NCI-H2107 treated with DMSO at 0.1 percent for 48 hours (cell line): ENCODE data around the gene CD59.
A peak's percentile ranks its signal among the peaks of the same experiment; 100 is the strongest.
"Not testable (repeated sequence)": the region's sequence is repeated elsewhere in the genome, so short reads cannot be mapped to it uniquely, and the experiment has no call there.

Experiments used
- DNase-seq: peaks from one replicate; lab custom pipeline; 2025; ENCODE audit not compliant: unreplicated experiment; lab: John Stamatoyannopoulos, UW

CD59 gene

DNA sequence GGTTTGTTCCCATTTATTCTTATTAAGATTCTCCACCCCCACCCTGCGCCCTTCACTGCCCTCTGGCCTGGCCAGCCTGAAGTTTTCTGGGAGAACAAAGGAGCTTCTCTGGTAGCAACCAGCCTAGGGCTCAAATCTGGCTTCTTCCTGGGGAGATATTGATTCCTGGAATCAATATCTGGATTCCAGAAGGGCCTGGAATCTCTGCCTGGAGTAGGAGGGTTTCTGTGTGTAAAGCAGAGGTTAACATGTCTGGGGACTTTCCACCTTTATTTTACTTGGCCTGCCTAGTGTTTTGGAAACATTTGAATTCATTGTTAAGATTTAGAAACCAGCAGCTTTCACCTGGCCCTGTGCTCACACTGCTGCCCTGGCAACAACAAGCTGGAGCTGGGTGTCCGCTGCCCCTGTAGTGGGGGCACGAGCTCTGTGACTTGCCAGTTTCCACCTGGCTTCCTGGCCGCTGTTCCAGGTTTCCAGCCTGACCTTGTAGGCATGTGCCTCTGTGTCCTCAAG, 41.1 kb downstream of the CD59 start:
- no peak for DNase-seq

DNA sequence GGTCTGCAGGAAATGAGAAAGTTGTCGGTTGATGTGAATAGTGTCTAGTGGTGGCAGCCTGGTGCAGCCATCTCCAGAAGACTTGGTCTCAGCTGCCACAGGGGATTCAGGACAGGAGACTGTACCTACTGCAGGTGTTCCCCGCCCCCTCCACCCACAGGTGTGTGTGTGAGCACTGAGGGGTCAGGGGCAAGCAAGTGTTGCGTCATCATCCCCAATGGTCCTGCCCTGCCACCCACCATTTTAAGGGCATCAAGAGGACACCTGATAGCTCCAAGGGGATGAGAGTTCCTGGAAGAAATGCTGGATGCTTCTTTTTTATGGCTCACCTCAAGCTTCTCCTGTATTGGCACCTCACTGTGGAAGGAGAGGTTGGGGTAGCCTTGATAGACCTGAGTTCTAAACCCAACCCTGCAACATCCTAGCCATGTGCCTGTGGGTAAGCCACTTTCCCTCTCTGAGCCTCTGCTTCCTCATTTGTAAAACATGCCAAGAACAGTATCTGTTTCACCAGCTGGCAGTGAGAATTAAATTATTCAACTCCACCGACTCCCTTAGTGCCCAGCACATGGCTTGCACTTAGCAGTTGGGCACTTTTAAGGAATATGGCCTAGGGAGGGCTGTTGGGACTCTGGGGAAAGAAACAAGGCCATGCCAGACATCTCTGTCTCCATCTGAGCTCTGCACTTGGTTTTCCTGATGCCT, 41.7 kb downstream of the CD59 start:
- DNase-seq = no peak

DNA sequence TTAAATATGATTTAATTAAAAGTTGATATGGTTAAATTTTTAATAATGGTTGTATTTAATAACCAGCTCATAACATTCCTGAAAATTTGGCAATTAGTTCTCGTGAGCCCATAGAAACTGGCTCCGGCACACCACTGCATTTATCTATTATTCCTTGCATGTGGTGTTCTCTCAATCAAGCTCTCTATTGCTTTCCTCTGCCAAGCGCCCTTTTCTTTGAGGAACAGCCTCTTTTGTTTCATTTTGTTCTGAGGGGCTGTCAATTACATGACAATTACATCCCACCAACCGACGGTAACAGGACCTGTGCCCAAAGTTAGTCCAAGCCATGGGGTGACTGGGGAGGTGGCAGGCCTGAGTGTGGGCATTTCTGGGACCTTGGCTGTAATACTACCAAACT, 43.7 kb downstream of the CD59 start:
- no peak for DNase-seq

DNA sequence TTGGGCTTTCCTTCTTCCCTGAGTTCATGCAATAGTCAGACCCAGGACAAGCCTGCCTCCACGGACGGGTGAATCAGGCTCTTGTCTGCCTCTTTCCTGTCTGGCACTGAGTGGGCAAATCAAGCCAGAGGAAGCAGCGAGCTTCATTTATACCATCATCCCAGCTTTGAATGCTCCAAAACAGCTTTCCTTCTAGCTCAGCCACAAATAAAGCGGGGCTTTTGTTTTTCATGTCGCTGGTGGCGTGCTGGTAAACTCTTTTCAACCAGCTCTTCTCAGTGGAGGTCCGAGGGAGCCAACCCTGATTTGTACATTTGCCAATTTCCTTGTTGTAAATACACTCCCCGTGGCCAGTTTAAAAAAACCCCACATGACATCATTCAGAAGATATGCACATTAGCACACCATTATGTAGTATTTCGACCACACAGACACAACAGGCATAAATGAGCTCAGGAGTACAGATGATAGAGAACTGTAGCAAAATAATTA, 44.2 kb downstream of the CD59 start:
- DNase-seq = peak; percentile 91

DNA sequence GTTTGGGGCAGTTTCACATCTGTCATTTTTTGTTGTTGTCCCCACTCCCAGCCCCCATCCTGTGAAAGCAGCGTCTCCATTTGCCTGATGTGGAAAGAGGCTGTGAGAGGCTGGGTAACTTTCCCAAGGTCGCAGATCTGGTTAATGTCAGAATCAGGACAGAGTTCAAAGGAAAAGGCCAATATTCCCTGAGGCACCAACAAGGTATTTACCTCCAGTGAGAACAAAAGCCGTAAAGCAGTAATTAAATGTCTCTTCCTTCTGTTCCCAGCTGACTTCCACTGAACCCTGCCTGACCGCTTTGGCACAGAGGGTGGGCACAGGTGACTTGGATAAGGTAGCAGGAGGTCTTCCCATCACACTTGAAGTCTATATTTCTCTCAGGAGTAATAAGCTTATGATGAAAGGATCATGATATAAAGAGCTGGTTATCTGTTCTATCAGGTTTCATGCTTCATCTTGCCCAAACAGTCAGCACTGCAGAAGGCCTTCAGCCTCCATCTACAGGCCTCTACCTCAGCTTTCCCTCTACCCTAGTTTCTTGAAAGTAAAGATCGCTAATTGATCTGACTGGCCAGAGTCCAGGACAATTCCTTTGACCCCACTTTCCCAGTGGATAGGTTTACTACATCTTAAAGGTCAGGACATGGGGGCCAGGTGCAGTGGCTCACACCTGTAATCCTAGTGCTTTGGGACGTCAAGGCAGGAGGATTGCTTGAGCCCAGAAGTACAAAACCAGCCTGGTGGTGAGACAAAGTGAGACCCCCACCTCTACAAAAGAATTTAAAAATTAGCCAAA, 45.0 kb downstream of the CD59 start:
- no peak for DNase-seq

DNA sequence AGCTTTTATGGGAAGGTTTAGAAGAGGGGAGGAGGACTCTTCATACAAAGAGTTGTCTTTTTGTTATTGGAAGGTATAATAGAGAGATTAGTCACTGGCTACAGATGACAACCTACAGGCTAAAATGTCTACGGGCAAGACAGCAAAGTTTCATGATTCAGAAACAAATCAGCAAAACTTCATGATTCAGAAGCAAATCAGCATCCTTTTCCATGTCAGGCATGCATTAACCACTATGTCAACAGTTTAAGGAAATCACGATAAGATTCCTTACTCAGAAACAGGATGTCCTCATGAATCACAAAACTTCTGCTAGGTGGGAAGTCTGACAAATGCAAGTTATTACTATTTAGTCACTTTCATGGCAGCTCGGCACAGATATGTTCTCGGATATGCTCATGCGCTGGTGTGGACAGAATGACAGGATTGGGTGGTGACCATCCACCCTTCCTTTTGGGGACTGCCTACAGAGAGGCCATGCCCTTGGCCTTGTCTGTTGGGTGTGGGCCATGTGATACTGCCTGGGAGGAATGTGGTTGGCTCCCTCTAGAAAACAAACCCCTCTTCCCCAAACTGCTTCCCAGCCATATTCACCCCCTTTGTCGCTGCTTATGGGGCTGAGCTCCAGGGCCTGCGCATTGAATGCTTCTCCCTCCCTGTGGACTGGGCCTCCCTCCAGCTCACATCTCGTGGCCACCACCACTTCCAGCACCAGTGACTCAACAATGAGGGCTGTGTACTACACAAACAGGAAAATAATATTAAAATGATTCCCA, 45.7 kb downstream of the CD59 start:
- no peak for DNase-seq

DNA sequence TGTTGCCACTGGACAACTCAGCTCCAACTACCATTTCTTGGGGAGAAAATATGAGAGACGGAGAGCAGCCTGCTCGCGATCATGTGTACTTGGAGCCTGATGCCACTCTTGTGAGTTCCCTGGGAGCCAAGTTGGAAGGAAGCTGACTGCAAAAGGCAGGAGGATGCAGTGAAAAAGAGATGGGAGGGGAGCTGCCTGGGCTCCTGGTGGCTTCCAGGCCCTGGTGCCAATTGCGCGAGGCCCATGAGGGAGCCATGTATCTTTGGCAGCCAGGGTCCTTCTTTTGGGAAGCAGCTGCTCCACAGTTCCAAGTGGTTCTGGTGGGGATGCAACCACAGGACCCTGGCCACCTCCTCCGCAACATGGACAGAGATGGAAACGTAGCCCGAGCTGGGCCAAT, 46.7 kb downstream of the CD59 start:
- no peak for DNase-seq

DNA sequence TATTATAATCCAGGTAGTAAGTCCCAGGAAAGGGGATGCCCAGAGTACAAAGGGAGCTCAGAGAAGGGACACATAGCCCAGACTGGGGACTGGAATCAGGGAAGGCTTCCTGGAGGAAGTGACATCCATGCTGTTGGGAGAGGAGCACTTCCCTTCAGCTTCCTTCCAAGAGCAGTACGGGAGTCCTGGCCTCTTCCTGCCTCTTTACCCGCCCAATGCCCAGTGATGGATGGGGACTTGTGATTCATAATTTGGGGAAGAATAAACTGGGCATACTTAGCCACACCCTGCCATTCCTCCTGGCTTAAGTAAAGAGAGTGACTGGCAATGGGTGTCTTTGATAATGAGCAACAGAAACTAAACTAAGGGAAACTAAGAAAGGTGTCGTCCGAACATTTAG, 47.1 kb downstream of the CD59 start:
- no peak for DNase-seq

DNA sequence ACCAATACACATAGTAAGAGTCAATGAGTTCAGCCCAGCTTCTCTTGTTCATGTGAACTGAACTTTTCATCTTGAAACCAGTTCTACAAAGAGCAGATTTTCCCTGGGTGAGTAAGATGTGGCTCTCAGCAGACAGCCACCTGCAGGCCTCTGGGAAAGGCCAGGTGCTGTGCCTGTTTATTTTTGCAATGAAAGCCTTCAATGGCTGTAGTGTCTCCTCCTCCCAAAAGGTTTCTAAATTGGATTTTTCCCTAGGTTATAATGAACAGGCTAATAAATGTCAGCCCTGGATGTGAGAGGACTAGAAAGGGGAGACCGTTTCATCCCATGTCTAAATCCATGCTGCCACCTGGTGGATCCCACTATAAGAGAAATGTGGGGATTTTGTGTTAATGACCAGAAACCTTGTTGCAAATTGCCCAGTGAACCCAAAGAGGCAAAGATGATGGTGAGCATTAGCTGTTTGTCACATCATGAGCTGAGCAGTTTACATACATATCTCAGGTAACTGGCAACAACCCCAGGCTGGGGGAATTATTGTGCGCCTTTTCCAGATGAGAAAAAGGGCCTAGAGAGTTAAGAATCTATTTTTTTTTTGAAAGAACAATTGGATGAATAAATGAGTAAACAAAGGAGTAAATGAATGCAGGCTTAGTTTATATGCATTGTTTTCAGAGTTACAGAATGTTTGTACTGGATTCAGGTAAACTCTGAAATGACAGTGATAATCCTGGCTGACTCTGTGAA, 48.3 kb downstream of the CD59 start:
- DNase-seq = peak; percentile 83

DNA sequence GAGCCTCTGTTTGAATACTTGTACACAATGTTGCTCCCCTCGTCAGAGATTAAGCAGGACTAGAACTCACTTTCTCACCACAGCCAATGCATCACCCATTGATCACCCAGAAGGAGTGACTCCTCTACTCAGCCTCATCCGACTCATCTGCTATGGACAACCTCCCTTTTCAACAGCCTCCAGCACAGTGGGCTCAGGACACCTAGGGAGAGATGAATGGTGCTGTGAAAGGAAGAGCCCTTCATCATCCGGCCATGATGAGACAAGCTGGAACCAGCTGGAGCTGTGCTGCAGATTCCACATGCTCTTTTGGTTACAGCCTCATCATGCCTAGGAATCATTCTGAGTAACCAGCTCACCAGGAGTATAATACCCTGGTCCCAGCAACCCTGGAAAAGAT, 51.1 kb downstream of the CD59 start:
- DNase-seq = no peak

DNA sequence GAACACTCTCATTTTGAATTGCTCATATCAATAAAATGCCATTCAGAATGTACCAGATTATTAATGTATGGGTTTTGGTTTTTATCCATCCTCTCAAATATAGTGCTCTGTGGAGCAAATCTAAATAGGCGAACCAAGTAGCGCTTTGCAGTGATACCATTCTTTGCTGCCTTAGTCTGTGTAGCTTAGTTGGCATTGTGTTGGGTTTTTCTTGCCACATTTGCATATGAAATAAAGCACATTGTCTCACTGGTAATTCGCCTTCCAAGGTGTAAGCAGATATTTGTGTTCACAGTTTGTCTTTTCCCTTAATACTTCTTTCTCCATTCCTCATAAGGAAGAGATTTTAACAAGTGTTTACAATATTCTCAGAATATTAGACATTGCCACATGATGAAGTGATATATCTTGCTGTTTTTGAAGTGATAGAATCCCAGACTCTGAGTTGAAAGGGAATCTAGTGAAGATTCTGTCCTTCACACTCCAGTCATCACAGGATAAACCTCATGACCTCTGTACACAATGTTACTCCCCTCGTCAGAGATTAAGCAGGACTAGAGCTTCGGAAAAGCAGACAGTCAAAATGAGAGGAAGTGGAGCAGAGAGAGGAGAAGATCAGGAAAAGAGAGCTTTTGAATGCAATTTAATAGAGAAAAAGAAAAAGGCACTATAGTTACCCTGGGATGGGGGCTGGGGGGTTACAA, 52.1 kb downstream of the CD59 start:
- DNase-seq = no peak

DNA sequence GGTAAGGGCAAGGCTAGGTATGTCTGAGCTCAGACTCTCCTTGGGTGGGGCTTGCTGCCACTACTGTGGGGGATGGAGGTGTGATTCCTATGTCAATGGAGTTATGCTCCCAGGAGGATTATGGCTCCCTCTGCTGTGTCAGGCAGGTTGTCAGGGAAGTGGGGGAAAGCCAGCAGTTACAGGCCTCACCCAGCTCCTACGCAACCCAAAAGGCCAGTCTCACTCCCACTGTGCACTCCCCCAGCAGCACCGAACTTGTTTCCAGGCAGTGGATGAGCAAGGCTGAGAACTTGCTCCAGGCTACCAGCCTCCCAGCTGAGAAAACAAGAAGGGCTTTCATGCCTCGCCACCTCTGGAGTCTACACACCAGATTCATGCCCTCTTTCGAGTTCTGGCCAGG, 53.8 kb downstream of the CD59 start:
- DNase-seq = no peak

DNA sequence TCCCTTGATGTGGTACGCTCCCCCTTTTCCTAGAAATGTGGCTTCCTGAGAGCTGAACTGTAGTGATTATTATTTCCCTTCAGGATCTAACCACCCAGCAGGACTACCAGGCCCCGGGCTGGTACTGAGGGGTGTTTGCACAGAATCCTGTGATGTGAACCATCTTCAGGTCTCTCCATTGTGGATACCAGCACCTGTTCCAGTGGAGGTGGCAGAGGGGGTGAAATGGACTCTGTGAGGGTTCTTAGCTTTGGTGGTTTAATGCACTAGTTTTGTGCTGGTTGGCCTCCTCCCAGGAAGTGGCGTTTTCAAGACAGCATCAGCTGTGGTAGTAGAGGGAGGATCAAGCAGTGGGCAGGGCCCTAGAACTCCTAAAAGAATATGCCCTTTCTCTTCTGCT, 54.2 kb downstream of the CD59 start:
- no peak for DNase-seq

DNA sequence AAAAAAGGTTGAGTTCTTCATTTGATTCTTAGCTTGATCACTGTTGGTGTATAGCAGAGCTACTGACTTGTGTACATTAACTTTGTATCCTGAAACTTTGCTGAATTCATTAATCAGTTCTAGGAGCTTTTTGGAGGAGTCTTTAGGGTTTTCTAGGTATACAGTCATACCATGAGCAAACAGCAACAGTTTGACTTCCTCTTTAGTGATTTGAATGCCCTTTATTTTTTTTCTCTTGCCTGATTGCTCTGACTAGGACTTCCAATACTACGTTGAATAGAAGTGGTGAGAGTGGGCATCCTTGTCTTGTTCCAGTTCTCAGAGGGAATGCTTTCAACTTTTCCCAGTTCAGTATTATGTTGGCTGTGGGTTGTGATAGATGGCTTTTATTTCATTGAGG, 57.6 kb downstream of the CD59 start:
- DNase-seq = not testable (repeated sequence)

DNA sequence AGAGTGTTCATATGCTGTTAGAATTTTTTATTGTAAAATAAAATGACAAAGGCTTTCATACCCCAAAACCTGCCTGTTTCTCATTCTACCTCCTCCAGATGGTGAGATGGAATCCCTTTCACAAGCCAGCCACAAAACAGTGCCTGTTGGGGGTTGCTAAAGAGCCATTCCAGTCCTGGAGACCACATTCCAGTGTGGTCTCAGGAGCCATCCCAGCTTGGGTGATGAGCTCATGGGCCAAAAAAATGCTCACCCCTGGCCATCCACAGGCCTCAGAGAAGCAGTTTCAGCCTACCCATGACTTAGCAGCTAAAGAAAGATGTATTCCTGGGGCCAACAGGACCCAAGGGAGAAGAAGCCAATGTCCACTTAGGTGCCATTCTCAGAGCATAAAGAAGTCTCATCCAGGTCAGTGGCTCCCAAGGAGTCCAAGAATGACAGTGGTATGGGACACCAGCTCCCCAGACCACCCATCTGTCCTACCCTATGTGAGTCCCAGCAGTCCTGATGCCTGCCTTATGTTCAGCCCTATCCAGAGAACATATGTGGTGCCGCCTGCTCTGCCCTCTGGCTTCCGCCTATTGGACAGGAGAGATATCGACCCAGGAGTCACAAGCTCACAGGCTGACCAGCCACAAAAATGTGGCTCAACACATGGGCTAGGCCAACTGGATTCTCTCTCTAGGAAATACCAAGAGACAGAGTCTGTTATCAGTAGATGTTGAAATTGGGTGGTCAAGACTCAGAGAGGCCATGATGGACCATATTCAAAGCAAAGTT, 62.0 kb downstream of the CD59 start:
- DNase-seq = no peak

DNA sequence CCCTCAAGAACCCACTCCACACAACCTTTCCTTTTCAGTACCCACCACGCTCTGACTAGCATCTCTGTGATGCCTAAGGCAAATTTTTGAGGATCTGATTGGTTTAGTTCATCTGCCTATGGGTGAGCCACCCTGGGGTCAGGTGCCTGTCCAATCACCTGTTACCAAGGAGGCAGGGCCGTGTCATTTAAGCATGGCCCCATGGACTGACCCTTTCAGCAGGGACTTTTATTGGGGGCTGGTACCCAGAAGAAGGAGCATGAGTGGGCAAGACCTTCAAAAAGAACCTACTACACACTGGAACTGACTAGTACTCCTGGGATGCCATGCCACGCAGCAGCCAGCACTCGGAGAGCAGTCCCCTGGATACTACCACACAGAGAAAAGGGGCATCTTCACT, 64.0 kb downstream of the CD59 start:
- no peak for DNase-seq

DNA sequence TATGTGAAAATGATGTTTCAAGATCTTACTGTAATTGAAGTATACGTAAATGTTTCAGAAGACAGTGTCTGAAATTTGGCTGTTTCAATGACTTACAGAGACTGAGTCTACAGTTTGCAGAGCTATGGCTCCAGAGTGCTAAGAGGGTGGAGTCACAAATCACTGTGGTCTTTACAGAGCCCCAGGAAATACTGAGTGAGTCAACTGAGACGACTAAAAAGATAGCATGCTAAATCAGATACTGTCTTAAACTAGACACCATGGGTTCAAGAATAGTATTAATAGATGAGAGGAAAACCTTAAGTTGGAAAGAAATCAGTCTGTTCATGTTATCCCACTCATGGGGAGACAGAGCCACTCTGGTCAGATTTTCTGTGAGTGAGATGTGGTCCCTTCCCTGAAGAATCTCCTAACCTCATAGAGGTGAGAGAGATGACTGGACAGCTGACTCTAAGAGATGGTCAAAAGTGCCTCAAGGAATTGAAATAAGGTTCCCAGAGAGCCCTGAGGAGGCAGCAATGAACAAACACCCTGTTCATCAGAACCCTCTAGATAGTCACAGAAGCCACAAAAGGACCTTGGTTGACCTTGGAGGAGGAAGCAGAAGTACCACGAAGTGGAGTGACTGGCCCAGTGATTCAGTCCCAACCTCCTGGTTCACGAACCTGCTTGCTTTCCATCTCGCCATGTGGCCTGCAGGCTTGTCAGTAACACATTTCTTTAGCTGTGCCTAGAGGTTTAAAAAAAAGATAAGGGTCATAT, 65.8 kb downstream of the CD59 start:
- DNase-seq = no peak

DNA sequence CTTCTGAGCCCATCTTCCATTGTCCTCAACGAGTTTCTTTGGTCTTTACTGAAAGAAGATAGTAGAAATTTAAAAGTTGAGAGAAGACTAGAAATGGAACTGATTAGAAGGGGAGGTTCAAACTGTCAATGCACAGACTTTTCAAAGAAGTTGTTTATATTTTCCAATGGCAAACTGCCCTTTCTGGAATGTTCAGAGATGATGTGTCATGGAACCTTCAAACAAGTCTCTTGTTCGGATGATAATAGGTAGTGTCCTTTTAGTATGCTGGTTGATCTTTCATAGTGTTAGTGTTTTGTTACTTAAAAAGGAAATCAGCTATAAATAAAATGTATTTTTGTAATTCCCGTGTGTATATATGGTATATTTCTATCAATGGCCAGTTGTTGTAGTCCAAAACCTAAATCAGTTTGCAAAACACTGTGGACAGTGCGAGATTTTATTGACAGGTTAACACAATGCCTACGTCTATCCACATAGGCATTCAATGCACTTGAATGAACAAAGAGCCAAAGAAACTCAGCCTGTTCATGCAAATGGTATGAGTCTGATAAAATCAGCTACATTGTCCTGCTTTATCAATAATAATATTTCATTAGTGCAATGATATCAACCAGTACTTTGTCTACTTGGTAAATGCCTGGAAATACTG, 66.5 kb downstream of the CD59 start:
- no peak for DNase-seq
